ENCODE measurements around the gene KCTD4.

Gene KCTD4

GRCh38 chr13:45168555-45168930, 32.3 kb downstream of the KCTD4 start:
- DNase-seq = no peak

- DNase-seq = no peak
Observed at GRCh38 chr13:45167611-45168554, 33.0 kb downstream of the KCTD4 start.

- no peak for DNase-seq
Observed at GRCh38 chr13:45166858-45167257, 34.0 kb downstream of the KCTD4 start.

GRCh38 chr13:45162821-45163220, 38.0 kb downstream of the KCTD4 start:
- DNase-seq = no peak

- no peak for DNase-seq
Observed at GRCh38 chr13:45162194-45162593, 38.7 kb downstream of the KCTD4 start.

GRCh38 chr13:45156565-45157361, 44.1 kb downstream of the KCTD4 start:
- no peak for DNase-seq

GRCh38 chr13:45149964-45150363, 50.9 kb downstream of the KCTD4 start:
- DNase-seq = no peak

GRCh38 chr13:45143346-45143751, 57.5 kb downstream of the KCTD4 start:
- no peak for DNase-seq
